Naive thymus-derived CD8-positive, alpha-beta T cell (primary cell): Measurements from ENCODE around the gene KIAA0232. TPM values are rescaled to one million over a fixed set of nuclear protein-coding genes. Genes with fewer than 3 reads are reported as not detected.
"Not testable (repeated sequence)": the region's sequence is repeated elsewhere in the genome, so short reads cannot be mapped to it uniquely, and the experiment has no call there.

Experiments
- ATAC-seq, 2 donors: fragments of 150-1000 bp; cut with Tn5 transposase in 1 of 2; sonication (Bioruptor Pico), chemical (Tn5 transposase) in 1 of 2; 1 replicate in 1 of 2; 2 replicates in 1 of 2; pipeline ENCODE4 v1.10.0; 2021; ENCODE audit warnings: mild to moderate bottlenecking in 2 of 2, moderate library complexity in 2 of 2
- POLR2A ChIA-PET: fragments of 350-600 bp; sonication (Branson Sonifier 250); formaldehyde crosslinking; loops from one replicate; lab custom pipeline; 2021; ENCODE audit warnings: antibody characterized with exemption; lab: Charles Lee
- DNase-seq, 10 donors: peaks; one replicate each; pipeline versions ENCODE4 v3.0.0 to v3.0.0-alpha.2; 2020 to 2022
- H3K27ac Mint-ChIP-seq, 10 donors: one replicate each; pipeline ENCODE4 v1.8.0; 2020 to 2022; ENCODE audit warnings: mild to moderate bottlenecking in 10 of 10, mixed read lengths in 10 of 10, moderate library complexity in 4 of 10, inconsistent platforms in 1 of 10
- H3K27me3 Mint-ChIP-seq, 5 donors: one replicate each; pipeline ENCODE4 v1.8.0; 2021 to 2022; ENCODE audit warnings: mixed read lengths in 5 of 5
- H3K36me3 Mint-ChIP-seq, 3 donors: one replicate each; pipeline ENCODE4 v1.8.0; 2020 to 2022; ENCODE audit warnings: mixed read lengths in 3 of 3, mild to moderate bottlenecking in 2 of 3, inconsistent platforms in 1 of 3
- H3K4me1 Mint-ChIP-seq, 4 donors: one replicate each; pipeline ENCODE4 v1.8.0; 2021 to 2022; ENCODE audit warnings: mixed read lengths in 4 of 4
- H3K4me3 Mint-ChIP-seq, 10 donors: one replicate each; pipeline ENCODE4 v1.8.0; 2020 to 2022; ENCODE audit warnings: mild to moderate bottlenecking in 10 of 10, mixed read lengths in 10 of 10, moderate library complexity in 6 of 10, inconsistent platforms in 1 of 10
- H3K9me3 Mint-ChIP-seq, 9 donors: one replicate each; pipeline ENCODE4 v1.8.0; 2020 to 2022; ENCODE audit warnings: mixed read lengths in 9 of 9, mild to moderate bottlenecking in 3 of 9, inconsistent platforms in 1 of 9, moderate library complexity in 1 of 9
- polyA plus RNA-seq, 3 donors: library from polyadenylated mRNA; unstranded; fragments of 300-500 nt; fragmentation: Illumina TruSeq; gene quantifications; one replicate each; pipeline ENCODE4 v1.2.3, GENCODE V29; 2021
- total RNA-seq, 8 experiments: library from RNA in 2 of 8; stranded (reverse) in 2 of 8; gene quantifications; one replicate each; pipeline ENCODE4 v1.2.3 and lab custom pipeline; 2021 to 2026

KIAA0232 gene
- total and polyA plus RNA-seq, 5 experiments from 2014 or later = 11.9 to 31.0 (median 15.4) TPM

DNA sequence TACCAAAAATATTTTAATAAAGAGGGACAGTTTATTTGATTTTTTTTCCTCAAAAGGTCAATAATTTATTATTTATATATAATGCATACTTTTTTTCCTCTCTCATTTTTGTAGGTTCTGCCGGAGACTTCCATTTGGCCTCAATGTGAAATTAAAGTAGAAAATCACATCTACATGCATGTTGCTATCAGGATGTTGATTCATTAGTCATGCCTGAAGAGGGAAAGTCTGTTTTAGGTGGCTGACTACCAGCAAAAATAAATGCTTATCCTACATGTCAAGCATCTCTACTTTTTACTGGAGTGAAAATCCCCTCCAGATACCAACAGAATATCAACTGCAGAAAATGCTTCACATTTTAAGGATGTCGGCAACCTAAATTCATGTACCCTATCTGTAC lies 41.5 kb downstream of the KIAA0232 start:
- Mint-ChIP-seq H3K4me1 (peaks cover 5 to 40% (median 27%) of the 10 kb centered on the region in 4 donors), H3K4me3 (no peak overlapping the region), H3K36me3 (peaks cover 12 to 63% (median 31%) of the 10 kb centered on the region in 3 donors), H3K9me3 (peaks cover 8 to 29% (median 13%) of the 10 kb centered on the region in 9 donors), H3K27me3 (no peaks in the 10 kb centered on the region), H3K27ac (peak overlapping the region in 3 of 10 donors; percentile 3 to 29 (median 11))
- DNase-seq (no peak), ATAC-seq (no peak)
- POLR2A ChIA-PET = no interaction called here

DNA sequence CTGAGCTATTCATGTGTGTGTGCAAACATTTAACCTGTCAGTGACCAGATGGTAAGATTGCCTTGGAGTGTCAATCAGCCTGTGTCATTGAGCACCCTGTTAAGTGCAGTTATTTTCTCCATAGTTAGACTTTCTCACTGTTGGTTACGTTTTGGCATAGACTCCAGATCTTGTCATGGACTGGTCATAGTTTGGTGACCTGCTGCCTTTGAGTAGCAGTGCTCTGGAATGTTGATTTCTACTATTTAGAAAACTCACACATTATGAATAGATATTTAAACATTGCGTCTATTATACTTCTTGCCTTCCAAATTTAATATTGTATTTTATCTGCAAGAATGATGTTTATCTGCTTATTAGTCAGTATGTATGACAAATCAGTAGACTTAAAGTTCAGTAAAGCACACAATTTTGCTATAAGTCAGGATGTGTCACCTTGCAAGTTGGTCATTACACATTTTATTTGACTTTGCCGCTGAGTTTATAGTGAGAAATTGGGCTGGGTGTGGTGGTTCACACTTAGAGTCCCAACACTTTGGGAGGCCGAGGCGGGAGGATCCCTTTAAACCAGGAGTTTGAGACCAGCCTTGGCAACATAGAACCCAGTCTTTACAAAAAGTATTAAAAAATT lies 42.4 kb downstream of the KIAA0232 start:
- H3K27ac Mint-ChIP-seq = peak overlapping the region in 7 of 10 donors; percentile 11 to 89 (median 47)
- H3K27me3 Mint-ChIP-seq = no peaks in the 10 kb centered on the region
- ATAC-seq (no peak), DNase-seq (no peak)
- H3K4me3 Mint-ChIP-seq = no peak overlapping the region
- H3K36me3 Mint-ChIP-seq = peaks cover 9 to 61% (median 24%) of the 10 kb centered on the region in 3 donors
- H3K9me3 Mint-ChIP-seq = peaks cover 5 to 21% (median 13%) of the 10 kb centered on the region in 9 donors
- peaks cover 5 to 46% (median 32%) of the 10 kb centered on the region in 4 donors for H3K4me1 Mint-ChIP-seq
- POLR2A ChIA-PET = no interaction called here

DNA sequence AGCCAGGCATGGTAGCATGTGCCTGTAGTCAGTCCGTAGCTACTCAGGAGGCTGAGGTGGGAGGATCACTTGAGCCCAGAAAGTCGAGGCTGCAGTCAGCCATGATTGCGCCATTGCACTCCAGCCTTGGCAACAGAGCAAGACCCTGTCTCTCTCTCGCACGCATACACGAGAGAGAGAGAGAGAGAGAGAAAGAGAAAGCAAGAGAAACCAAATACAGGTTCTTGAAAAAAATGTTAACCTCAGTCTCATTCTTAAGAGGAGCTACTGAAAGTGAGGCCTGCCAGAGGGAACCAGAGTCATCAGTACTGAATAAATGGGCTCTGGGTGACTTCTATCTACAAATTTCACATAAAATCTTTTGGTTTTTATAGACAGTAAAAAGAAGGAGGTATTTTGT lies 42.9 kb downstream of the KIAA0232 start:
- ATAC-seq (no peak), DNase-seq (no peak)
- Mint-ChIP-seq H3K4me3 (peak overlapping the region in 2 of 10 donors; percentile 22 to 59), H3K27ac (peak overlapping the region in 8 of 10 donors; percentile 11 to 89 (median 56)), H3K27me3 (no peaks in the 10 kb centered on the region), H3K4me1 (peaks cover 2 to 46% (median 32%) of the 10 kb centered on the region in 4 donors), H3K9me3 (peaks cover 0 to 15% (median 9%) of the 10 kb centered on the region in 9 donors), H3K36me3 (peaks cover 4 to 62% (median 19%) of the 10 kb centered on the region in 3 donors)
- POLR2A ChIA-PET = interaction anchor here (0.7 to 1.0 kb wide), 2 partner anchors 45 to 184 kb away, joined by 3 read pairs; no protein-coding TSS in a partner anchor

DNA sequence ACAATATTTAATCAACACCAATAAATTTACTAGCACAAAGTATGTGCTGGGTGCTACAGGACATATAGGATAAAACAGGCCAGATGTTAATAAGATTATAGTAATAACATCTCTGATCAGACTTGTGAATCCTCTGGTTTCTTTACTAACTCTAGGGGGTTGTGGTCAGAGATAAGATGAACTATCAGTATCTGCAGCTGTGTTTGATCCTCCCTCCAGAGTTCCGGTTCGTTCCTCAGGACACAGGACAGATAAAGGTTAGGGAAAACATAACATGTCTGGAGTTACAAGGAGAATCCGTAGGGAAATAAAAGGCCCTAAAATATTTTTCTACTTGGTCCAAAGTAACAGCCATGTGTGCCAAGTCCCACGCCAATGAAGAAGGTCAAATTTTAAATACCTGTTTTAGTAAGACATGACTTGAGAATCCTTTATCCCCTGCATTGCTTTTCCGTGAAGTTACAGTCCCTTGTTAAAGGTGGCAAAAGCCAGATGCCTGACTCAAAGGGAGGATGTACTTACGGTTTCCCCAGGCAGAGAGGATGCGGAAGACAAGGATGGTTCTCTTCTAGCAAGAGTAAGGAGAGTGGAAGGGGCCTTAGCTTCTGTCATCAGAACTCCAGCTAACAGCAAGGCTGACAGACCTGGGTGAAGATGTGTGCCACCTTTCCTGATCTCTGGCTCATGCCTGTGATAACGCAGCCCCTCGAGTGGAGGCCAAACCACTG lies 44.4 kb downstream of the KIAA0232 start:
- POLR2A ChIA-PET = no interaction called here
- peak overlapping the region in 5 of 10 donors; percentile 9 to 64 (median 39) for H3K27ac Mint-ChIP-seq
- no peak for ATAC-seq
- no peak overlapping the region for H3K4me3 Mint-ChIP-seq
- peaks cover 2 to 50% (median 32%) of the 10 kb centered on the region in 4 donors for H3K4me1 Mint-ChIP-seq
- H3K36me3 Mint-ChIP-seq = peaks cover 0 to 73% (median 20%) of the 10 kb centered on the region in 3 donors
- H3K9me3 Mint-ChIP-seq = peaks cover 0 to 3% (median 1%) of the 10 kb centered on the region in 9 donors
- H3K27me3 Mint-ChIP-seq = no peaks in the 10 kb centered on the region
- no peak for DNase-seq

DNA sequence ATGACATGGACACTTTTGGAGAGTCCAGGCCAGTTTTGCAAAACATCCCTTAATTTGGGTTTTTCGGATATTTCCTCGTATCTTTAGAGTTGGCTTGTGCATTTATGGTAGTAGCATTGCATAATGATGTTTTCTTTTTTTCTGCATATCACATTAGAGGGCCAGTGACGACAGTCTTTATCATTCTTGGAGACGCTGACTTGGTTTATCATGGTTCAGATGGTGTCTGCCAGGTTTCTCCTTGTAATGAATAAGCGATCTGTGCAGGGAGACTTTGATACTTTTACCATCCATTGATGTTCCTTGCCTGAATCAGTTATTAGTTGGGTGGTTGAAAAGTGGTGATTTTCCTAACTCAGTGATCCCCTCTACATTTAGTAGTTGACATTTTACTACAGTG lies 46.6 kb downstream of the KIAA0232 start:
- no peaks in the 10 kb centered on the region for H3K9me3 Mint-ChIP-seq
- H3K4me1 Mint-ChIP-seq = peaks cover 7 to 51% (median 38%) of the 10 kb centered on the region in 4 donors
- POLR2A ChIA-PET = no interaction called here
- H3K27me3 Mint-ChIP-seq = no peaks in the 10 kb centered on the region
- H3K27ac Mint-ChIP-seq = peak overlapping the region in 2 of 10 donors; percentile 9 to 77
- no peak for DNase-seq
- no peak overlapping the region for H3K4me3 Mint-ChIP-seq
- peaks cover 0 to 88% (median 25%) of the 10 kb centered on the region in 3 donors for H3K36me3 Mint-ChIP-seq
- no peak for ATAC-seq

DNA sequence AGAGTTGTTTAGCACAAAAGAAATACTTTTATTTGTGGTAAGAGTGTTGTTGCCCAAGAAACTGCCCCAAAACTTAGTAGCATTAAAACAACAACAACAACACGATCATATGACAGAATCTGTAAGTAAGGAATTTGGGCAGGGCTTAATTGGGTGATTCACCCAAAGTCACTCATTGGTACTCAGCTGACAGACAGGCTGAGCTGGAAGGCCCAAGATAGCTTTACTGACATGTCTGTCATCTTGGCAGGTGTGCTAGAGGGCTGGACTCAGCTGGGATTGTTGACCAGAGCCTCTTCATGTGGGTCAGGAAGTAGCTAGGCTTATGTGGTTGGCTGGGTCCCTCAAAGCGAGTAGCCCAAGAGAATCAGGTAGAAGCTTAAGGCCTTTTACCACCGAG lies 52.3 kb downstream of the KIAA0232 start:
- POLR2A ChIA-PET = interaction anchor here (0.6 kb wide), 1 partner anchor 161 kb away, joined by 3 read pairs; no protein-coding TSS in a partner anchor
- no peak overlapping the region for H3K27ac Mint-ChIP-seq
- peaks cover 0 to 69% (median 30%) of the 10 kb centered on the region in 3 donors for H3K36me3 Mint-ChIP-seq

DNA sequence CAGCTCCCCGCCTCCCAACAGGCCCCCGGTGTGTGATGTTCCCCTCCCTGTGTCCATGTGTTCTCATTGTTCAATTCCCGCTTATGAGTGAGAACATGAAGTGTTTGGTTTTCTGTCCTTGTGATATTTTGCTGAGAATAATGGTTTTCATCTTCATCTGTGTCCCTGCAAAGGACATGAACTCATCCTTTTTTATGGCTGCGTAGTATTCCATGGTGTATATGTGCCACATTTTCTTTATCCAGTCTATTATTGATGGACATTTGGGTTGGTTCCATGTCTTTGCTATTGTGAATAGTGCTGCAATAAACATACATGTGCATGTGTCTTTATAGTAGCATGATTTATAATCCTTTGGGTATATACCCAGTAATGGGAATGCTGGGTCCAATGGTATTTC lies 53.1 kb downstream of the KIAA0232 start:
- peaks cover 0 to 62% (median 28%) of the 10 kb centered on the region in 3 donors for H3K36me3 Mint-ChIP-seq
- H3K9me3 Mint-ChIP-seq, H3K27me3 Mint-ChIP-seq, H3K27ac Mint-ChIP-seq, ATAC-seq, H3K4me3 Mint-ChIP-seq, DNase-seq: not testable (repeated sequence)
- peaks cover 9 to 34% (median 19%) of the 10 kb centered on the region in 4 donors for H3K4me1 Mint-ChIP-seq
- POLR2A ChIA-PET = interaction anchor here (0.6 kb wide), 1 partner anchor 160 kb away, joined by 3 read pairs; no protein-coding TSS in a partner anchor

More for the DNA sequence above, 52.3 kb downstream of the KIAA0232 start:
- H3K4me3 Mint-ChIP-seq = no peak overlapping the region
- DNase-seq = no peak
- H3K27me3 Mint-ChIP-seq = no peaks in the 10 kb centered on the region
- peaks cover 5 to 29% (median 14%) of the 10 kb centered on the region in 4 donors for H3K4me1 Mint-ChIP-seq
- H3K9me3 Mint-ChIP-seq = peaks cover 0 to 3% (median 0%) of the 10 kb centered on the region in 9 donors
- no peak for ATAC-seq

DNA sequence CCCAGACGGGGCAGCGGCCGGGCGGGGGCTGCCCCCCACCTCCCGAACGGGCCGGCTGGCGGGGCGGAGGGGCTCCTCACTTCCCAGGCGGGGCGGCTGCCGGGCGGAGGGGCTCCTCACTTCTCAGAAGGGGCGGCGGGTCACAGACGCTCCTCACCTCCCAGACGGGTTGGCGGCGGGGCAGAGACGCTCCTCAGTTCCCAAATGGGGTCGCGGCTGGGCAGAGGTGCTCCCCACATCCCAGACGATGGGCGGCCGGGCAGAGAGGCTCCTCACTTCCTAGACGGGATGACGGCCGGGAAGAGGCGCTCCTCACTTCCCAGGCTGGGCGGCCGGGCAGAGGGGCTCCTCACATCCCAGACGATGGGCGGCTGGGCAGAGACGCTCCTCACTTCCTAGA lies 54.6 kb downstream of the KIAA0232 start:
- peaks cover 15 to 35% (median 20%) of the 10 kb centered on the region in 4 donors for H3K4me1 Mint-ChIP-seq
- H3K9me3 Mint-ChIP-seq, ATAC-seq, POLR2A ChIA-PET, H3K4me3 Mint-ChIP-seq, DNase-seq, H3K27me3 Mint-ChIP-seq, H3K27ac Mint-ChIP-seq: not testable (repeated sequence)
- H3K36me3 Mint-ChIP-seq = peaks cover 0 to 62% (median 24%) of the 10 kb centered on the region in 3 donors

DNA sequence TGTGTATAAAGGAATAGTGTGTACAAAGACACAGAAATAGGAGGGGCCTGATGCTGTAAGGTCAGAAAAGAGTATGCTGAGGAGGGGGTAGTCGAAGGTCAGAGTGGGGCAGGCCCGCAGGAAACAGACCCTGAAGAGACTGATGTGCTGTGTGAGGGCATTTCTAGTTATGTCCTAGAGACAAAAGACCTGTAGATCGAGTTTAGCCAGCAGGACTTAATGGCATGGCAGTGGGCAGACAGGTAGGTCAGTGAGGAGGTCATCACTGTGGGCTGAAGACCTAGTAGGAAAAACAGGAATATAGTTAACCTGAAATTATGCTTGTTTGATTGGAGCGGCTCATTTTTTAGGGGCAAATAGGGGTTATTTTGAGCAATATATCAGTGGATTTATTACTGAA lies 57.1 kb downstream of the KIAA0232 start:
- Mint-ChIP-seq H3K9me3 (peaks cover 0 to 3% (median 0%) of the 10 kb centered on the region in 9 donors), H3K27me3 (no peaks in the 10 kb centered on the region), H3K36me3 (peaks cover 0 to 61% (median 23%) of the 10 kb centered on the region in 3 donors), H3K4me1 (peaks cover 11 to 23% (median 18%) of the 10 kb centered on the region in 4 donors), H3K27ac (peak overlapping the region in 7 of 10 donors; percentile 5 to 80 (median 39)), H3K4me3 (no peak overlapping the region)
- no peak for ATAC-seq
- POLR2A ChIA-PET = no interaction called here
- DNase-seq = no peak

DNA sequence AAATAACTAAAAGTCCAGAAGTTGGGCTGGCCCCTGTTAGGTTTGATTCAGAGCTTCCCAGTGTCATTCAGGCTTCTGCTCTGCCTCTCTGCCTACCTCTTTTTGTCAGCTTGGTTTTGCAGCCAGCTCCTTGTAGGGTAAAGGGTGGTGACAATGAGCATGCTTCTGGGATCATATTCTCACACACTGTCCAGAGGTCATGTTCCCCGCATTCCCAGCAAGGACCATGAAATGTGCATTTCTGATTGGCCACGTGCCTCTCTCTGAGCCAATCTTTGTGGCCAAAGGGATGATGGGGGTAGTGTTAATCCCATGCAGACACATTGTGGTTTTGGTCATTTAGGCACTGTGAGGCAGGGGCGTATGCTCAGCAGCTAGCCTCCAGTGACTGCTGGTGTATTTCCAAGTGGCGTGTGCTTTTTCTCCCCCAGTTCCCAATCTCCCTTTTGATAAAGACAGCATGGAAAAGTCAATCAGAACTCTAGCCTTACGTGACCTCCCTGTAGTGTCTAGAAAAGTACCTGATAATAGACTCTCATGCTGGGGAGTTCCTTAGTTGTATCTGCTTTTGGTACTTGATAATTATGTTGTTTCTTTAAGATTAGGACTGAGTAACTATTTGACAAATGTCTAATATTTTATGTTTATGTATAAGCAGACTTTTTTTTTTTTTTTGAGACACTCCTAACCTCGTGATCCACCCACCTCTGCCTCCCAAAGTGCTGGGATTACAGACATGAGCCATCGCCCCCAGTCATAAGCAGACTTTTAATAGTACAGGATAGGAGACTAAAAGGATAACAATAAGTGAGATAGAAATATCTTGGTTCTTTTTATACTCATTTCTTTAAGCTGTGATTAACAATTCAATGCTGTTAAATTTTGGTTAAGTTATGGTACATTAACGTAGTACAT lies 57.8 kb downstream of the KIAA0232 start:
- Mint-ChIP-seq H3K27ac (peak overlapping the region in 5 of 10 donors; percentile 2 to 58 (median 43)), H3K4me3 (no peak overlapping the region), H3K27me3 (no peaks in the 10 kb centered on the region), H3K9me3 (peaks cover 0 to 3% (median 0%) of the 10 kb centered on the region in 9 donors), H3K36me3 (peaks cover 0 to 62% (median 19%) of the 10 kb centered on the region in 3 donors), H3K4me1 (peaks cover 11 to 23% (median 18%) of the 10 kb centered on the region in 4 donors)
- DNase-seq (no peak), ATAC-seq (no peak)
- POLR2A ChIA-PET = interaction anchor here (0.6 kb wide), 1 partner anchor 14 kb away, joined by 3 read pairs; no protein-coding TSS in a partner anchor

DNA sequence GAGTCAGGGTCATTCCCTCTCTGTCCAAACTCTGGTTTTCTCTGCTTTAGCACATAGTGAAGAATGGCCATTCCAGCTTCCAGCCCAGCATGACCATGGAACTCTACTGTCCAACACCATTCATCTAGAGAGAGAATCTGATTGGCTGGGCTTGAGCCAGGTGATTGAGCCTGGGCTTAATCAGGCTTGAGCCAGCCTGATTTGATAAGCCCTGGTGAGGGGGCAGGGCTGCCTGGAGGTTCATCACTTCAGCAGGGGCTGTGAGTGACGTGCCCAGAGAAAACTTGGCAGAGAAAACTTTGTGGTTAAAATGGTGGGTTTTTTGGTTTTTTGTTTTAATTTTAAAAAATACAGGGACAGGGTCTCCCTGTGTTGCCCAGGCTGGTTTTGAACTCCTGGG lies 62.5 kb downstream of the KIAA0232 start:
- Mint-ChIP-seq H3K36me3 (peaks cover 0 to 73% (median 19%) of the 10 kb centered on the region in 3 donors), H3K4me1 (peaks cover 7 to 33% (median 13%) of the 10 kb centered on the region in 4 donors), H3K4me3 (no peak overlapping the region), H3K9me3 (no peaks in the 10 kb centered on the region), H3K27me3 (no peaks in the 10 kb centered on the region), H3K27ac (peak overlapping the region in 1 of 10 donors; percentile 76)
- DNase-seq (no peak), ATAC-seq (no peak)
- POLR2A ChIA-PET = interaction anchor here (0.6 kb wide), 1 partner anchor 86 kb away, joined by 3 read pairs; no protein-coding TSS in a partner anchor
